ENCODE results near the gene CTNND2. TPM values are rescaled to one million over a fixed set of nuclear protein-coding genes. Genes with fewer than 3 reads are reported as not detected.
A peak's percentile ranks its signal among the peaks of the same experiment; 100 is the strongest.

Gene CTNND2
- total RNA-seq, 6 donors from 2014 or later: 1.1 to 12.4 (median 3.2) TPM

DNA sequence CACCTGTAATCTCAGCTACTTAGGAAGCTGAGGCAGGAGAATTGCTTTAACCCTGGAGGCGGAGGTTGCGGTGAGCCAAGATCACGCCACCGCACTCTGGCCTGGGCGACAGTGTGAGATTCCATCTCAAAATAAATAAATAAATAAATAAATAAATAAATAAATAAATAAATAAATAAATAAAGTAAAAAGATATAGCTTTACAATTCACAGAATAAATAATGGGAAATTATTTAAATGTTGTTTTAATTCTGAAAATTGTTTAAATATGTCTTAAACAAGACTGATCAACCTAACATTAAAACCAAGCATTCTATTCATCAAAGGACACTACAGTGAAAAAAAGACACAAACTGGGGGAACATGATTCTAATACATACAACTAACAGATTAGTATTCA lies 357.1 kb downstream of the CTNND2 start:
- TF ChIP-seq, protein P1, sequence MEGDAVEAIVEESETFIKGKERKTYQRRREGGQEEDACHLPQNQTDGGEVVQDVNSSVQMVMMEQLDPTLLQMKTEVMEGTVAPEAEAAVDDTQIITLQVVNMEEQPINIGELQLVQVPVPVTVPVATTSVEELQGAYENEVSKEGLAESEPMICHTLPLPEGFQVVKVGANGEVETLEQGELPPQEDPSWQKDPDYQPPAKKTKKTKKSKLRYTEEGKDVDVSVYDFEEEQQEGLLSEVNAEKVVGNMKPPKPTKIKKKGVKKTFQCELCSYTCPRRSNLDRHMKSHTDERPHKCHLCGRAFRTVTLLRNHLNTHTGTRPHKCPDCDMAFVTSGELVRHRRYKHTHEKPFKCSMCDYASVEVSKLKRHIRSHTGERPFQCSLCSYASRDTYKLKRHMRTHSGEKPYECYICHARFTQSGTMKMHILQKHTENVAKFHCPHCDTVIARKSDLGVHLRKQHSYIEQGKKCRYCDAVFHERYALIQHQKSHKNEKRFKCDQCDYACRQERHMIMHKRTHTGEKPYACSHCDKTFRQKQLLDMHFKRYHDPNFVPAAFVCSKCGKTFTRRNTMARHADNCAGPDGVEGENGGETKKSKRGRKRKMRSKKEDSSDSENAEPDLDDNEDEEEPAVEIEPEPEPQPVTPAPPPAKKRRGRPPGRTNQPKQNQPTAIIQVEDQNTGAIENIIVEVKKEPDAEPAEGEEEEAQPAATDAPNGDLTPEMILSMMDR (IDR thresholded peaks at IDR 0.05): no peak
- no peak for TF ChIP-seq POLR2AphosphoS5 (IDR thresholded peaks at IDR 0.05)
- TF ChIP-seq POLR2A (IDR thresholded peaks at IDR 0.05): no peak
- no peak for TF ChIP-seq EP300 (IDR thresholded peaks at IDR 0.05)
- no peak overlapping the region for H3K4me3 ChIP-seq
- H3K9me3 ChIP-seq: no peaks in the 10 kb centered on the region
- no peaks in the 10 kb centered on the region for H3K36me3 ChIP-seq
- H3K27me3 ChIP-seq: no peaks in the 10 kb centered on the region
- WGBS, 2 donors: 98 to 100% methylated on average over 5 of the region's 5 CpGs
- peak in 1 of 2 donors; percentile 25 for DNase-seq
- no peak for ATAC-seq (ENCODE audit: low FRiP score in 2 of 2)
- H3K27ac ChIP-seq: no peak overlapping the region
- no peaks in the 10 kb centered on the region for H3K4me1 ChIP-seq

DNA sequence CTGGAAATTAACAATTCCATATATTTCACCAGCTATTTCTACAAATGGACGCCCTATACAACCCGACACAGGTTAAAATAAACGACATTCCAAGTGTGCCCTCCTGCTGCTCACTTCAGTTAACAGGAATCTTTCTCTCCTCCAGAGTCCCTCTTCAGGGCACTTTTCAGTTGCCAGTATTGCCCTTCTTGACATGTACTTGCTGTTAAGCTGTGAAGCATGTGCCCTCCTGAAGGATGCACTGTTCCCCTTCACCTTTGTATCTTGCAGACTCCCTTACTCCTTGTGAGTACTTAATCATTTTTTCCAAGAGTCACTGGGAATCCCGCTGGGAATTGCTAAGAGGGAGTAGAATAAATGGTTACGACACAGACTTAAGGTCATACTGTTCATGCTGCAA lies 364.1 kb downstream of the CTNND2 start:
- Histone ChIP-seq H3K9me3 (no peaks in the 10 kb centered on the region), H3K4me3 (no peak overlapping the region), H3K36me3 (no peaks in the 10 kb centered on the region), H3K27ac (no peak overlapping the region), H3K27me3 (no peaks in the 10 kb centered on the region), H3K4me1 (no peaks in the 10 kb centered on the region)
- WGBS, 2 donors: 82 to 90% methylated on average over 5 of the region's 5 CpGs
- ATAC-seq (ENCODE audit: low FRiP score in 2 of 2): no peak
- TF ChIP-seq, protein P1 (IDR thresholded peaks at IDR 0.05): no peak
- TF ChIP-seq POLR2A (IDR thresholded peaks at IDR 0.05) (no peak), EP300 (IDR thresholded peaks at IDR 0.05) (no peak), POLR2AphosphoS5 (IDR thresholded peaks at IDR 0.05) (no peak)
- DNase-seq: no peak

DNA sequence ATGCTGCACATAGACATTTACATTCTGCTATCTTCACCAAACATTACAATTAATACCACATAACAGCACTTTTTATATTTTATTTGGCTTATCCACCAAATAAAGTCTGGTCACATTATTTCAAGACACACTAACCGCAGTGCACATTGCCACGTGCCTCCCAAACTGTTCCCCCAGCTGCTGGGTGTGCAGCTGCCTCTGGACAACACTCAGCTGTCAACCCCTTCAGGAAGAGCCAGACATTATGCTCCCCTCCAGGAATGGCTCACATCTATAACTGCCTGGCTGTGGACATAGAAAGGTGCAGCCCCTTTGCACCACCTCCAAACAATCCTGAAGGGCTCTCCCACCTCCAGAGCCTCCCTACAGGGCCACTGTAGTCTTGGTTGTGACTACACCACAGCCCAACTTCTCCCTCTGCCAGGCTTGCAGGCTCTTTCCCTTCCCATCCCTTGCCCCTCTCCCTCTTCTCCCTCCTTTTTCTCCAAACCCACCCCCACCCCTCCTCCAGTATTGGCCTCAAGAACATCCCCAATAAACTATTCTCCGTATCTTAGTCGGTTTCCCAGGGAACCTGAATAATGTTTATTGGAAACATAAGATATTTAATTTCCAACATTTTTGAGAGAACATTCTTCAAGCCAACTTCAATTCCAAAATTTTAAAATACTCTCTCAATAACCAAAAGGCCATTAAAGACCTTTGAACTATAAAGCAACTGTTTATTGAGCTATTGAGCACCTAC lies 372.3 kb downstream of the CTNND2 start:
- Histone ChIP-seq H3K9me3 (no peaks in the 10 kb centered on the region), H3K27ac (no peak overlapping the region), H3K4me3 (no peak overlapping the region), H3K4me1 (no peaks in the 10 kb centered on the region), H3K36me3 (no peaks in the 10 kb centered on the region), H3K27me3 (no peaks in the 10 kb centered on the region)
- TF ChIP-seq, protein P1 (IDR thresholded peaks at IDR 0.05): no peak
- TF ChIP-seq POLR2AphosphoS5 (IDR thresholded peaks at IDR 0.05): no peak
- no peak for TF ChIP-seq POLR2A (IDR thresholded peaks at IDR 0.05)
- TF ChIP-seq EP300 (IDR thresholded peaks at IDR 0.05): no peak
- 78 to 93% methylated on average over 4 of the region's 4 CpGs for WGBS, 2 donors
- no peak for ATAC-seq (ENCODE audit: low FRiP score in 2 of 2)
- no peak for DNase-seq

DNA sequence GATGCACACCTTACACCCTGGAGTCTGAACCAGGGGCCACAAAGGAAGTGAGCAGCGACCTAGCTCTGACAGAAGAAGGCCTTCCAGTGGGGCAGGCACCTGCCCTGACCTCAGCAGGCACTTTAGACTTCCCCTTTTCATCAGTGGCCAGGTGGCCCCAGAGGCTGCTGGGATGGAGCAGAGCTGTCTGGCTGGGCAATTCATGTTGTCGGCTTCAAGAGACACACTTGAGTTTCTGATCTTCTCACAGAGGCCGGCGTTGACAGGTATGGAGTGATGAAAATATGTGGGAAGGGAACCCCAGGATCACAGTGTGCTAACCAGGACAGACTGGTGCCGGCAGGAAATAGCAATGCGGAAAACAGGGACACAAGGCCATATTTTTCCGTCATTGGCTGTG lies 375.5 kb downstream of the CTNND2 start:
- H3K27me3 ChIP-seq: no peaks in the 10 kb centered on the region
- peaks cover 0 to 6% (median 0%) of the 10 kb centered on the region in 4 donors for H3K4me1 ChIP-seq
- ATAC-seq (ENCODE audit: low FRiP score in 2 of 2) (no peak), DNase-seq (no peak)
- no peak overlapping the region for H3K27ac ChIP-seq
- TF ChIP-seq EP300 (IDR thresholded peaks at IDR 0.05): no peak
- TF ChIP-seq, protein P1 (IDR thresholded peaks at IDR 0.05): no peak
- H3K4me3 ChIP-seq: no peak overlapping the region
- 92 to 94% methylated on average over 6 to 7 of the region's 7 CpGs for WGBS, 2 donors
- no peaks in the 10 kb centered on the region for H3K36me3 ChIP-seq
- H3K9me3 ChIP-seq: no peaks in the 10 kb centered on the region
